ENCODE data around the gene CRHR1.

- TF ChIP-seq CTCF (IDR thresholded peaks at IDR 0.05) (no peak), POLR2A (IDR thresholded peaks at IDR 0.05) (no peak)
These were observed 24.7 kb downstream of the CRHR1 start for GRCh38 chr17:45808845-45809244.

Data from lower leg skin (tissue), 3 donors.